ENCODE measurements around the gene KCNIP4.

The KCNIP4 gene

GRCh38 chr4:21678711-21679110, 269.9 kb downstream of the KCNIP4 start:
- no peaks in the 10 kb centered on the region for H3K4me1 ChIP-seq
- H3K27ac ChIP-seq, result no peak overlapping the region
- H2AFZ ChIP-seq, result no peak overlapping the region
- H3K4me3 ChIP-seq (ENCODE audit: low read depth, low read length), result no peak overlapping the region
- H3K9me3 ChIP-seq (ENCODE audit: control insufficient read depth, low read length), result no peaks in the 10 kb centered on the region
- H3K4me2 ChIP-seq (ENCODE audit: low read length), result no peak overlapping the region
- H3K36me3 ChIP-seq (ENCODE audit: control insufficient read depth, insufficient read depth, low read length), result no peaks in the 10 kb centered on the region
- no peaks in the 10 kb centered on the region for H3K79me2 ChIP-seq
- H3K9ac ChIP-seq, result no peak overlapping the region
- no peaks in the 10 kb centered on the region for H3K27me3 ChIP-seq (ENCODE audit: control insufficient read depth, insufficient read depth, low read length)
- no peak for TF ChIP-seq CTCF (IDR thresholded peaks at IDR 0.05)

GRCh38 chr4:21677173-21677572, 271.4 kb downstream of the KCNIP4 start:
- Histone ChIP-seq H3K9ac (no peak overlapping the region), H2AFZ (no peak overlapping the region), H3K4me1 (no peaks in the 10 kb centered on the region), H3K79me2 (no peaks in the 10 kb centered on the region), H3K4me3 (ENCODE audit: low read depth, low read length) (no peak overlapping the region), H3K4me2 (ENCODE audit: low read length) (no peak overlapping the region), H3K36me3 (ENCODE audit: control insufficient read depth, insufficient read depth, low read length) (no peaks in the 10 kb centered on the region), H3K27ac (no peak overlapping the region), H3K27me3 (ENCODE audit: control insufficient read depth, insufficient read depth, low read length) (no peaks in the 10 kb centered on the region), H3K9me3 (ENCODE audit: control insufficient read depth, low read length) (no peaks in the 10 kb centered on the region)
- no peak for TF ChIP-seq CTCF (IDR thresholded peaks at IDR 0.05)

- no peak overlapping the region for H2AFZ ChIP-seq
- no peak for TF ChIP-seq CTCF (IDR thresholded peaks at IDR 0.05)
Measured at GRCh38 chr4:21664355-21664754, 284.2 kb downstream of the KCNIP4 start.

GRCh38 chr4:21656832-21657231, 291.7 kb downstream of the KCNIP4 start:
- Histone ChIP-seq H3K27ac (no peak overlapping the region), H3K27me3 (ENCODE audit: control insufficient read depth, insufficient read depth, low read length) (no peaks in the 10 kb centered on the region), H2AFZ (no peak overlapping the region), H3K36me3 (ENCODE audit: control insufficient read depth, insufficient read depth, low read length) (no peaks in the 10 kb centered on the region), H3K79me2 (no peaks in the 10 kb centered on the region), H3K9ac (no peak overlapping the region), H3K4me2 (ENCODE audit: low read length) (no peak overlapping the region), H3K9me3 (ENCODE audit: control insufficient read depth, low read length) (no peaks in the 10 kb centered on the region), H3K4me1 (no peaks in the 10 kb centered on the region), H3K4me3 (ENCODE audit: low read depth, low read length) (no peak overlapping the region)
- no peak for TF ChIP-seq CTCF (IDR thresholded peaks at IDR 0.05)

More at GRCh38 chr4:21664355-21664754, 284.2 kb downstream of the KCNIP4 start:
- Histone ChIP-seq H3K4me3 (ENCODE audit: low read depth, low read length) (no peak overlapping the region), H3K4me2 (ENCODE audit: low read length) (no peak overlapping the region), H3K36me3 (ENCODE audit: control insufficient read depth, insufficient read depth, low read length) (no peaks in the 10 kb centered on the region), H3K79me2 (no peaks in the 10 kb centered on the region), H3K9ac (no peak overlapping the region), H3K27ac (no peak overlapping the region), H3K4me1 (no peaks in the 10 kb centered on the region), H3K9me3 (ENCODE audit: control insufficient read depth, low read length) (no peaks in the 10 kb centered on the region), H3K27me3 (ENCODE audit: control insufficient read depth, insufficient read depth, low read length) (no peaks in the 10 kb centered on the region)

GRCh38 chr4:21655031-21655430, 293.5 kb downstream of the KCNIP4 start:
- Histone ChIP-seq H3K79me2 (no peaks in the 10 kb centered on the region), H3K4me1 (no peaks in the 10 kb centered on the region), H3K36me3 (ENCODE audit: control insufficient read depth, insufficient read depth, low read length) (no peaks in the 10 kb centered on the region), H3K4me2 (ENCODE audit: low read length) (no peak overlapping the region), H3K27ac (no peak overlapping the region), H3K4me3 (ENCODE audit: low read depth, low read length) (no peak overlapping the region), H3K9ac (no peak overlapping the region), H3K27me3 (ENCODE audit: control insufficient read depth, insufficient read depth, low read length) (no peaks in the 10 kb centered on the region), H2AFZ (no peak overlapping the region), H3K9me3 (ENCODE audit: control insufficient read depth, low read length) (no peaks in the 10 kb centered on the region)
- TF ChIP-seq CTCF (IDR thresholded peaks at IDR 0.05), result no peak

All from parathyroid adenoma (tissue), 2 donors.